ENCODE measurements around the gene PTPRZ1. TPM values are rescaled to one million over a fixed set of nuclear protein-coding genes. Genes with fewer than 3 reads are reported as not detected.

Gene PTPRZ1
- total and polyA plus RNA-seq, 7 donors, result 0.01 to 0.30 (median 0.08) TPM; not detected in 4

GRCh38 chr7:121875203-121875602 lies 2.2 kb downstream of the PTPRZ1 start:
- no peak for DNase-seq
- Histone ChIP-seq H3K27me3 (ENCODE audit: insufficient read depth in 3 of 3, low read length in 2 of 3) (peaks cover 2 to 45% (median 10%) of the 10 kb centered on the region in 3 donors), H3K4me3 (no peak overlapping the region), H3K9me3 (no peaks in the 10 kb centered on the region), H3K4me1 (no peaks in the 10 kb centered on the region), H3K27ac (no peak overlapping the region), H3K36me3 (ENCODE audit: insufficient read depth in 1 of 2, low read depth in 1 of 2) (no peaks in the 10 kb centered on the region)
- intact Hi-C loops (cut with DNase I), result no loop called here
- no peak for ATAC-seq
- no peak for TF ChIP-seq CTCF (IDR thresholded peaks at IDR 0.05)

GRCh38 chr7:121876656-121877500 lies 3.9 kb downstream of the PTPRZ1 start:
- Histone ChIP-seq H3K27me3 (ENCODE audit: insufficient read depth in 3 of 3, low read length in 2 of 3) (peaks cover 0 to 33% (median 10%) of the 10 kb centered on the region in 3 donors), H3K9me3 (no peaks in the 10 kb centered on the region), H3K27ac (no peak overlapping the region), H3K4me3 (no peak overlapping the region), H3K4me1 (no peaks in the 10 kb centered on the region), H3K36me3 (ENCODE audit: insufficient read depth in 1 of 2, low read depth in 1 of 2) (no peaks in the 10 kb centered on the region)
- ATAC-seq (no peak), DNase-seq (no peak)
- intact Hi-C loops (cut with DNase I), result no loop called here
- 53 to 62% (median 54%) methylated on average over 5 of the region's 5 CpGs for WGBS, 3 donors
- no peak for TF ChIP-seq CTCF (IDR thresholded peaks at IDR 0.05)

- WGBS, 3 donors, result 84 to 89% (median 86%) methylated on average over 5 of the region's 5 CpGs
- DNase-seq (no peak), ATAC-seq (no peak)
- H3K4me1 ChIP-seq, result no peaks in the 10 kb centered on the region
- TF ChIP-seq CTCF (IDR thresholded peaks at IDR 0.05), result no peak
- peaks cover 0 to 15% (median 0%) of the 10 kb centered on the region in 3 donors for H3K27me3 ChIP-seq (ENCODE audit: insufficient read depth in 3 of 3, low read length in 2 of 3)
- intact Hi-C loops (cut with DNase I), result no loop called here
- H3K36me3 ChIP-seq (ENCODE audit: insufficient read depth in 1 of 2, low read depth in 1 of 2), result no peaks in the 10 kb centered on the region
- H3K9me3 ChIP-seq, result no peaks in the 10 kb centered on the region
- no peak overlapping the region for H3K27ac ChIP-seq
- H3K4me3 ChIP-seq, result no peak overlapping the region
Measured at GRCh38 chr7:121878918-121879464, 6.0 kb downstream of the PTPRZ1 start.

- no peak for TF ChIP-seq CTCF (IDR thresholded peaks at IDR 0.05)
- Histone ChIP-seq H3K4me1 (no peaks in the 10 kb centered on the region), H3K27ac (no peak overlapping the region), H3K36me3 (ENCODE audit: insufficient read depth in 1 of 2, low read depth in 1 of 2) (no peaks in the 10 kb centered on the region), H3K9me3 (no peaks in the 10 kb centered on the region), H3K27me3 (ENCODE audit: insufficient read depth in 3 of 3, low read length in 2 of 3) (peaks cover 0 to 9% (median 0%) of the 10 kb centered on the region in 3 donors), H3K4me3 (no peak overlapping the region)
- ATAC-seq (no peak), DNase-seq (no peak)
- intact Hi-C loops (cut with DNase I), result no loop called here
- 62 to 82% (median 78%) methylated on average over 1 of the region's 1 CpG for WGBS, 3 donors
Measured at GRCh38 chr7:121879544-121879943, 6.6 kb downstream of the PTPRZ1 start.
